ENCODE data around the gene PLCH2. TPM values are rescaled to one million over a fixed set of nuclear protein-coding genes. Genes with fewer than 3 reads are reported as not detected.

Gene PLCH2
- total and polyA plus RNA-seq, 2 of the 13 experiments (the other 11 are each of a cell fraction or from before 2014, with no cell fraction given) = 0.15 to 0.67 TPM

- TF ChIP-seq, protein P1, sequence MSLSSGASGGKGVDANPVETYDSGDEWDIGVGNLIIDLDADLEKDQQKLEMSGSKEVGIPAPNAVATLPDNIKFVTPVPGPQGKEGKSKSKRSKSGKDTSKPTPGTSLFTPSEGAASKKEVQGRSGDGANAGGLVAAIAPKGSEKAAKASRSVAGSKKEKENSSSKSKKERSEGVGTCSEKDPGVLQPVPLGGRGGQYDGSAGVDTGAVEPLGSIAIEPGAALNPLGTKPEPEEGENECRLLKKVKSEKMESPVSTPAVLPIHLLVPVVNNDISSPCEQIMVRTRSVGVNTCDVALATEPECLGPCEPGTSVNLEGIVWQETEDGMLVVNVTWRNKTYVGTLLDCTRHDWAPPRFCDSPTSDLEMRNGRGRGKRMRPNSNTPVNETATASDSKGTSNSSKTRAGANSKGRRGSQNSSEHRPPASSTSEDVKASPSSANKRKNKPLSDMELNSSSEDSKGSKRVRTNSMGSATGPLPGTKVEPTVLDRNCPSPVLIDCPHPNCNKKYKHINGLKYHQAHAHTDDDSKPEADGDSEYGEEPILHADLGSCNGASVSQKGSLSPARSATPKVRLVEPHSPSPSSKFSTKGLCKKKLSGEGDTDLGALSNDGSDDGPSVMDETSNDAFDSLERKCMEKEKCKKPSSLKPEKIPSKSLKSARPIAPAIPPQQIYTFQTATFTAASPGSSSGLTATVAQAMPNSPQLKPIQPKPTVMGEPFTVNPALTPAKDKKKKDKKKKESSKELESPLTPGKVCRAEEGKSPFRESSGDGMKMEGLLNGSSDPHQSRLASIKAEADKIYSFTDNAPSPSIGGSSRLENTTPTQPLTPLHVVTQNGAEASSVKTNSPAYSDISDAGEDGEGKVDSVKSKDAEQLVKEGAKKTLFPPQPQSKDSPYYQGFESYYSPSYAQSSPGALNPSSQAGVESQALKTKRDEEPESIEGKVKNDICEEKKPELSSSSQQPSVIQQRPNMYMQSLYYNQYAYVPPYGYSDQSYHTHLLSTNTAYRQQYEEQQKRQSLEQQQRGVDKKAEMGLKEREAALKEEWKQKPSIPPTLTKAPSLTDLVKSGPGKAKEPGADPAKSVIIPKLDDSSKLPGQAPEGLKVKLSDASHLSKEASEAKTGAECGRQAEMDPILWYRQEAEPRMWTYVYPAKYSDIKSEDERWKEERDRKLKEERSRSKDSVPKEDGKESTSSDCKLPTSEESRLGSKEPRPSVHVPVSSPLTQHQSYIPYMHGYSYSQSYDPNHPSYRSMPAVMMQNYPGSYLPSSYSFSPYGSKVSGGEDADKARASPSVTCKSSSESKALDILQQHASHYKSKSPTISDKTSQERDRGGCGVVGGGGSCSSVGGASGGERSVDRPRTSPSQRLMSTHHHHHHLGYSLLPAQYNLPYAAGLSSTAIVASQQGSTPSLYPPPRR (CRISPR knock-in tag; IDR thresholded peaks at IDR 0.05; ENCODE audit: borderline replicate concordance) = no peak; the same call in 1 of the 2 replicates
- TF ChIP-seq ZNF34 (CRISPR knock-in tag; IDR thresholded peaks at IDR 0.05; ENCODE audit: borderline replicate concordance) (0 out of 2 replicates have a peak, but pooled peaks have one; percentile 49), ZNF629 (CRISPR knock-in tag; conservative IDR thresholded peaks at IDR 0.05) (peak; percentile 51), SYNCRIP (IDR thresholded peaks at IDR 0.05; ENCODE audit: insufficient read depth, low read depth, low read length) (no peak), TEF (CRISPR knock-in tag; IDR thresholded peaks at IDR 0.05) (no peak), SUZ12 (IDR thresholded peaks at IDR 0.05; ENCODE audit: low read depth, low read length) (no peak), NONO (IDR thresholded peaks at IDR 0.05) (no peak), NONO (CRISPR knock-in tag; conservative IDR thresholded peaks at IDR 0.05) (no peak; the same call in 1 of the 2 replicates), FOXO1 (CRISPR knock-in tag; IDR thresholded peaks at IDR 0.05) (no peak), SMARCC2 (IDR thresholded peaks at IDR 0.05) (no peak), ELF4 (CRISPR knock-in tag; IDR thresholded peaks at IDR 0.05; ENCODE audit: borderline replicate concordance) (no peak), AHR (CRISPR knock-in tag; IDR thresholded peaks at IDR 0.05) (0 out of 2 replicates have a peak, but pooled peaks have one; percentile 17), ERF (CRISPR knock-in tag; IDR thresholded peaks at IDR 0.05) (0 out of 2 replicates have a peak, but pooled peaks have one; percentile 8), SMAD1 (CRISPR knock-in tag; IDR thresholded peaks at IDR 0.05; ENCODE audit: borderline replicate concordance, low read depth) (no peak)
- TF ChIP-seq, protein P2, sequence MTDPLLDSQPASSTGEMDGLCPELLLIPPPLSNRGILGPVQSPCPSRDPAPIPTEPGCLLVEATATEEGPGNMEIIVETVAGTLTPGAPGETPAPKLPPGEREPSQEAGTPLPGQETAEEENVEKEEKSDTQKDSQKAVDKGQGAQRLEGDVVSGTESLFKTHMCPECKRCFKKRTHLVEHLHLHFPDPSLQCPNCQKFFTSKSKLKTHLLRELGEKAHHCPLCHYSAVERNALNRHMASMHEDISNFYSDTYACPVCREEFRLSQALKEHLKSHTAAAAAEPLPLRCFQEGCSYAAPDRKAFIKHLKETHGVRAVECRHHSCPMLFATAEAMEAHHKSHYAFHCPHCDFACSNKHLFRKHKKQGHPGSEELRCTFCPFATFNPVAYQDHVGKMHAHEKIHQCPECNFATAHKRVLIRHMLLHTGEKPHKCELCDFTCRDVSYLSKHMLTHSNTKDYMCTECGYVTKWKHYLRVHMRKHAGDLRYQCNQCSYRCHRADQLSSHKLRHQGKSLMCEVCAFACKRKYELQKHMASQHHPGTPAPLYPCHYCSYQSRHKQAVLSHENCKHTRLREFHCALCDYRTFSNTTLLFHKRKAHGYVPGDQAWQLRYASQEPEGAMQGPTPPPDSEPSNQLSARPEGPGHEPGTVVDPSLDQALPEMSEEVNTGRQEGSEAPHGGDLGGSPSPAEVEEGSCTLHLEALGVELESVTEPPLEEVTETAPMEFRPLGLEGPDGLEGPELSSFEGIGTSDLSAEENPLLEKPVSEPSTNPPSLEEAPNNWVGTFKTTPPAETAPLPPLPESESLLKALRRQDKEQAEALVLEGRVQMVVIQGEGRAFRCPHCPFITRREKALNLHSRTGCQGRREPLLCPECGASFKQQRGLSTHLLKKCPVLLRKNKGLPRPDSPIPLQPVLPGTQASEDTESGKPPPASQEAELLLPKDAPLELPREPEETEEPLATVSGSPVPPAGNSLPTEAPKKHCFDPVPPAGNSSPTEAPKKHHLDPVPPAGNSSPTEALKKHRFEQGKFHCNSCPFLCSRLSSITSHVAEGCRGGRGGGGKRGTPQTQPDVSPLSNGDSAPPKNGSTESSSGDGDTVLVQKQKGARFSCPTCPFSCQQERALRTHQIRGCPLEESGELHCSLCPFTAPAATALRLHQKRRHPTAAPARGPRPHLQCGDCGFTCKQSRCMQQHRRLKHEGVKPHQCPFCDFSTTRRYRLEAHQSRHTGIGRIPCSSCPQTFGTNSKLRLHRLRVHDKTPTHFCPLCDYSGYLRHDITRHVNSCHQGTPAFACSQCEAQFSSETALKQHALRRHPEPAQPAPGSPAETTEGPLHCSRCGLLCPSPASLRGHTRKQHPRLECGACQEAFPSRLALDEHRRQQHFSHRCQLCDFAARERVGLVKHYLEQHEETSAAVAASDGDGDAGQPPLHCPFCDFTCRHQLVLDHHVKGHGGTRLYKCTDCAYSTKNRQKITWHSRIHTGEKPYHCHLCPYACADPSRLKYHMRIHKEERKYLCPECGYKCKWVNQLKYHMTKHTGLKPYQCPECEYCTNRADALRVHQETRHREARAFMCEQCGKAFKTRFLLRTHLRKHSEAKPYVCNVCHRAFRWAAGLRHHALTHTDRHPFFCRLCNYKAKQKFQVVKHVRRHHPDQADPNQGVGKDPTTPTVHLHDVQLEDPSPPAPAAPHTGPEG (CRISPR knock-in tag; IDR thresholded peaks at IDR 0.05) = no peak
These were observed 71.3 kb downstream of the PLCH2 start (continued) for GRCh38 chr1:2547210-2548067.

Measured in HepG2 (cell line).